ENCODE measurements around the gene S100A14. TPM values are rescaled to one million over a fixed set of nuclear protein-coding genes. Genes with fewer than 3 reads are reported as not detected.

S100A14 gene
- total RNA-seq, 1 experiment from 2014 or later = 0.63 TPM

- Histone ChIP-seq H2BK12ac (ENCODE audit: insufficient read length, low read depth, low read length) (no peak overlapping the region), H4K8ac (replicated peaks; ENCODE audit: insufficient read length, low read depth, low read length) (no peak overlapping the region), H3K23ac (ENCODE audit: insufficient read length, low read depth, low read length) (no peak overlapping the region), H3K79me2 (ENCODE audit: insufficient read depth, low read length) (no peaks in the 10 kb centered on the region), H2AK5ac (ENCODE audit: insufficient read length, low read length) (no peak overlapping the region), H3K9ac (ENCODE audit: extremely low read depth, insufficient read length, low read length) (no peak overlapping the region), H4K91ac (ENCODE audit: insufficient read length, low read depth, low read length) (no peak overlapping the region), H3K4me2 (ENCODE audit: insufficient read depth, insufficient read length, low read length) (no peak overlapping the region), H4K5ac (ENCODE audit: insufficient read length, low read depth, low read length) (no peak overlapping the region), H3T11ph (ENCODE audit: low read length) (no peak overlapping the region), H2BK5ac (ENCODE audit: insufficient read length, low read length) (no peak overlapping the region), H3K14ac (ENCODE audit: insufficient read depth, low read length) (no peak overlapping the region), H3K27ac (ENCODE audit: insufficient read length, low read depth, low read length) (no peak overlapping the region), H3K27me3 (ENCODE audit: insufficient read depth, low read length) (no peaks in the 10 kb centered on the region), H3K18ac (ENCODE audit: insufficient read length, low read depth, low read length) (no peak overlapping the region), H2AFZ (ENCODE audit: low read length) (no peak overlapping the region), H3K4me1 (ENCODE audit: insufficient read depth, low read length) (no peaks in the 10 kb centered on the region), H3K9me3 (ENCODE audit: control insufficient read depth, low read depth, low read length) (no peaks in the 10 kb centered on the region), H3K79me1 (ENCODE audit: insufficient read depth, low read depth, low read length, poor library complexity, severe bottlenecking) (no peaks in the 10 kb centered on the region), H4K20me1 (ENCODE audit: control insufficient read depth, insufficient read depth, insufficient read length) (no peaks in the 10 kb centered on the region), H3K23me2 (ENCODE audit: insufficient read length, low read depth, low read length, poor library complexity, severe bottlenecking) (no peaks in the 10 kb centered on the region), H3K56ac (ENCODE audit: insufficient read length, low read depth, low read length) (no peak overlapping the region), H2BK15ac (ENCODE audit: low read depth, low read length) (no peak overlapping the region), H3K4ac (ENCODE audit: low read depth, low read length) (no peak overlapping the region), H2BK120ac (ENCODE audit: low read depth, low read length, poor library complexity, severe bottlenecking) (no peak overlapping the region), H2BK20ac (ENCODE audit: low read depth, low read length, poor library complexity, severe bottlenecking) (no peak overlapping the region)
- Mint-ChIP-seq H3K27ac (no peak overlapping the region), H3K4me3 (no peak overlapping the region), H3K36me3 (ENCODE audit: insufficient read depth in 1 of 3, low read depth in 3 of 3) (peaks cover 0 to 6% (median 0%) of the 10 kb centered on the region in 3 experiments; a peak in 2 of 7 replicates), H3K9me3 (peaks cover 12 to 15% of the 10 kb centered on the region in 2 experiments; a peak in 4 of 5 replicates), H3K4me1 (peaks cover 17 to 22% of the 10 kb centered on the region in 2 experiments), H3K27me3 (ENCODE audit: low read depth) (no peaks in the 10 kb centered on the region)
- no peak for TF ChIP-seq CTCF (conservative IDR thresholded peaks at IDR 0.05)
- DNase-seq = no peak
Measured at GRCh38 chr1:153578490-153578889, 37.6 kb downstream of the S100A14 start.
